Umbilical cord (tissue), 2 donors: Measurements from ENCODE around the gene CDC27. TPM values are rescaled to one million over a fixed set of nuclear protein-coding genes. Genes with fewer than 3 reads are reported as not detected.
"Not testable (repeated sequence)": the region's sequence is repeated elsewhere in the genome, so short reads cannot be mapped to it uniquely, and the experiment has no call there.

Experiments used
- DNase-seq: peaks from one replicate; pipeline ENCODE4 v3.0.0-alpha.2; 2015; ENCODE audit warnings: low spot score
- total RNA-seq: library from RNA; depleted of rRNA; stranded (reverse); fragments of >200 nt; gene quantifications from one replicate; pipeline ENCODE4 v1.2.3, GENCODE V29; 2014; ENCODE audit warnings: low replicate concordance; ENCODE audit not compliant: insufficient read depth

The CDC27 gene
- total RNA-seq, 1 donor from 2014 or later = 91.5 TPM

DNA sequence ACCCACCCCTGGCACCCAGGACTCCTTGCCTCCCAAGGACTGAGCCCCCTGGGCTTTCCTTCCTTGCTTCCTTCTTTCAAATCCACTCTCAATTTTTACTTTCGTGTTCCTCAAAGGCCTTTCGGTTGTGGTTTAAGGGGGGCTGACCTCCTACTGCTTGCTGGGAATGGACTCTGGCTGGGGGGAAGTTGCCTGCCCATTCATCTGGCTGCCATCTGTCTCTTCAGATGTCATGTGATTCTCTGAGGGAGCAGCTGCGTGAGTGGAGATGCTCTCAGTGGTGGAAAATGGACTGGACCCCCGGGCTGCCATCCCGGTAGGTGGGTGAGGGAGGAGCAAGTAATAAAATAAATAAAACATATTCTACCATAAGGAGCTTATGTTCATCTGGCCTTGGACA lies 116.2 kb downstream of the CDC27 start:
- DNase-seq = peak; percentile 28

DNA sequence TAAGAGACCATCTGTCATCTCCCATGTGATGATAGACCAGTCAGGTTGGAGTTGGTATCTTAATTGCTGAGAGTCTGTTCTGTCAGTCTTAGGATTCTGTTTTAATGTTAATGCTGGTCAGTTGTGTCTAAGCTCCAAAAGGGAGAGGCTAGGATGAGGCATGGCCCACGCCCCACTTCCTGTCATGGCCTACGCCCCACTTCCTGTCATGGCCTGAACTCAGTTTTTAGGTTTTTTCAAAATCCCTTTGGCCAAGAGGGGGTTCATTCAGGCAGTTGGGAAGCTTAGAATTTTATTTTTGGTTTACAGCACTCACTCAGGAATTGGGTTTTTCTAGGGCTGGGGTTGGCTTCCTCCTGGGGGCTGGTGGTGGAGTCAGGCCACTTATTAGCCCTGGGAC lies 117.9 kb downstream of the CDC27 start:
- not testable (repeated sequence) for DNase-seq

DNA sequence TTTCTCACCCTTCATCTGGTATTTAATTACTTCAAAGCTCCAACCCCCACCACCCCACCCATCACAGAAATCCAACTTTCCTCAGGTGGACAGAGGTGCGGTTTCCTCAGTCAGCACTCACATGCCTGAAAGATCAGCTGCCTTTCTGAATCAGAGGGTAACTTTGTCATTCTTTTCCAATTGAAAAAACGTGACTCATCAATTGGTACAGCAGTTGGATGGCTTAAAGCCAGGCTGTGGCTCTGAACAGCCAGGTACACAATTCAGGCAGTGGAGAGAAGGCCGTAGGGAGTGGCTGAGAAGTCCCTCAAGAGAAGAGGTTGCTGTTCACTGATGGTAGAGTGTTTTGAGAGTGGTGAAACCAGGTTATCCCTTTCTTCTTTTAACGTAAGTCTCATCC lies 118.8 kb downstream of the CDC27 start:
- not testable (repeated sequence) for DNase-seq

Other genes starting within 250 kb of the CDC27 start
- not detected for gene RPRML, start 210.0 kb downstream of the CDC27 start, total RNA-seq
- 48.9 TPM for gene MYL4, start 20.1 kb upstream of the CDC27 start, total RNA-seq
- 61.4 TPM for gene ITGB3, start 64.5 kb upstream of the CDC27 start, total RNA-seq
- 41.2 TPM for gene EFCAB13, start 134.7 kb upstream of the CDC27 start, total RNA-seq